Fibroblast of lung (primary cell): ENCODE measurements around the gene CDH24. TPM values are rescaled to one million over a fixed set of nuclear protein-coding genes. Genes with fewer than 3 reads are reported as not detected.
"Not testable (repeated sequence)": the region's sequence is repeated elsewhere in the genome, so short reads cannot be mapped to it uniquely, and the experiment has no call there.

Source experiments
- DNase-seq, 2 donors: peaks; one replicate each; pipeline versions ENCODE4 v3.0.0 to v3.0.0-alpha.2; 2010; ENCODE audit warnings: low read depth in 2 of 2
- H2AFZ ChIP-seq: 2 replicates; pipeline ENCODE4 v1.5.1; 2012; ENCODE audit warnings: low read length, control low read depth, inconsistent platforms
- H3K27ac ChIP-seq: 2 replicates; pipeline ENCODE4 v1.5.1; 2011; ENCODE audit warnings: low read length, control low read depth; ENCODE audit not compliant: insufficient read depth
- H3K27me3 ChIP-seq: 2 replicates; pipeline ENCODE4 v1.5.1; 2011; ENCODE audit warnings: mild to moderate bottlenecking, low read length; ENCODE audit not compliant: control insufficient read depth, insufficient read depth
- H3K36me3 ChIP-seq: 2 replicates; pipeline ENCODE4 v1.5.1; 2011; ENCODE audit warnings: low read length; ENCODE audit not compliant: control insufficient read depth, insufficient read depth
- H3K4me1 ChIP-seq: 2 replicates; pipeline ENCODE4 v1.5.1; 2011; ENCODE audit warnings: low read length; ENCODE audit not compliant: control insufficient read depth, insufficient read depth; ENCODE audit errors: extremely low read depth
- H3K4me2 ChIP-seq: 2 replicates; pipeline ENCODE4 v1.5.1; 2011; ENCODE audit warnings: low read length, control low read depth; ENCODE audit not compliant: insufficient read depth; ENCODE audit errors: extremely low read depth
- H3K4me3 ChIP-seq, 4 experiments: fragments of 200-600 bp in 1 of 4; sonication (generic) in 1 of 4; replicated peaks in 1 of 4; 2 replicates each; pipeline ENCODE4 v1.5.1; 2011 to 2016; ENCODE audit warnings: low read length in 4 of 4, low read depth in 3 of 4, mild to moderate bottlenecking in 3 of 4, control low read depth in 2 of 4, inconsistent platforms in 1 of 4, mixed read lengths in 1 of 4; ENCODE audit not compliant: insufficient read depth in 1 of 4; ENCODE audit errors: control extremely low read depth in 1 of 4
- H3K79me2 ChIP-seq: 2 replicates; pipeline ENCODE4 v1.5.1; 2012; ENCODE audit warnings: mild to moderate bottlenecking, low read length, inconsistent platforms; ENCODE audit not compliant: control insufficient read depth, insufficient read depth
- H3K9ac ChIP-seq: 2 replicates; pipeline ENCODE4 v1.5.1; 2011; ENCODE audit warnings: mild to moderate bottlenecking, low read length, control low read depth; ENCODE audit not compliant: insufficient read depth
- H3K9me3 ChIP-seq: 2 replicates; pipeline ENCODE4 v1.5.1; 2012; ENCODE audit warnings: low read depth, low read length; ENCODE audit not compliant: control insufficient read depth, insufficient read depth
- H4K20me1 ChIP-seq: 2 replicates; pipeline ENCODE4 v1.5.1; 2011; ENCODE audit warnings: low read length; ENCODE audit not compliant: control insufficient read depth, insufficient read depth; ENCODE audit errors: extremely low read depth
- CTCF ChIP-seq, 2 donors: IDR thresholded peaks in 1 of 2; conservative IDR thresholded peaks in 1 of 2; 1 replicate in 1 of 2; 2 replicates in 1 of 2; pipeline ENCODE4 v1.5.1; 2011 to 2012; ENCODE audit warnings: low read length in 2 of 2, control low read depth in 1 of 2, inconsistent platforms in 1 of 2, low read depth in 1 of 2, mild to moderate bottlenecking in 1 of 2
- EZH2 ChIP-seq: IDR thresholded peaks from 2 replicates; pipeline ENCODE4 v1.5.1; 2012; ENCODE audit warnings: low read length, control low read depth, mild to moderate bottlenecking; ENCODE audit errors: missing control alignments
- polyA plus RNA-seq, 2 donors: library from polyadenylated mRNA; depleted of rRNA in 1 of 2; stranded (reverse) in 1 of 2; unstranded in 1 of 2; fragments of >200 nt; gene quantifications; 2 replicates each; pipeline ENCODE4 v1.2.1, GENCODE V29; 2011 to 2012; ENCODE audit warnings: missing spikeins in 1 of 2
- total RNA-seq: library from RNA; depleted of rRNA; stranded (reverse); fragments of >200 nt; gene quantifications from 2 replicates; pipeline ENCODE4 v1.2.1, GENCODE V29; 2014

The CDH24 gene
- total and polyA plus RNA-seq, 2 donors (not counting 1 experiment from before 2014, with no cell fraction given) = 5.0 to 5.6 TPM

DNA sequence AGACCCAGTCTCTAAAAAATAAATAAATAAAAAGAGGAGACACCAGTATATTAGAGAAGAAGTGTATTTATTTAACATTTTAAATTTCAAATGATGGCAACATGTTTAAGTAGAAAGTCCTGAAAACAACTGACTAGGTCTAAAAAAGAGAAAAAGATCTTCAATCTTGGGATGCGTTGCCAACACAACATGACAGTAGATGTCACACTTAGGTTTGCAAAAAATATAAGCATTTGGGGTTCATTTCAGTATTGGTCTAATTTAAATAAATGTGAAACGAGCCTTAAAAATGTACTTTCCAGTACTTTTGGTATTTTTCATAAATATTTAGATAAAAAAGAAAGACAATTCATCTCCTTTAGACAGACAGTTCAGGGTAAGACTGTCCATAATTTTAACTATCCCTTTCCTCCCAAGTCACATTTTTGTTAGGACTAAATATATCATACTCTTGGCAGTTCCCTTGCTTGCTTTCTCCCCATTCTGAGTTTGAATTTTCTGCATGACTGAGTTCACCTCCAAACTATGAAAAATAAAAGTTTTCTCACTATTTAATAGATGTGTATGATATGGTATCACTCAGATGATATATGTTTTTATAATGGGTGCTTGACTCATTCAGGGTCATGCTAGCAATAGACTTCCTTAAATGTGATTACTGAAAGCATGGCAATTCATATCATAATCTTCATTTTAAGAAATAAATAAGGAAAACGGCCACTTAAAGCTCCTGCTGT lies 51.7 kb downstream of the CDH24 start:
- H3K36me3 ChIP-seq = no peaks in the 10 kb centered on the region
- no peaks in the 10 kb centered on the region for H4K20me1 ChIP-seq
- H3K27ac ChIP-seq = peak overlapping the region; percentile 84
- H3K27me3 ChIP-seq = no peaks in the 10 kb centered on the region
- TF ChIP-seq EZH2 = no peak
- TF ChIP-seq CTCF (conservative IDR thresholded peaks at IDR 0.05 in 1 of 2, IDR thresholded peaks at IDR 0.05 in 1 of 2; ENCODE audit: low read depth in 1 of 2, low read length in 2 of 2) = no peak
- no peaks in the 10 kb centered on the region for H3K79me2 ChIP-seq
- no peak overlapping the region for H3K9ac ChIP-seq
- H3K4me1 ChIP-seq = peaks cover 6% of the 10 kb centered on the region
- no peaks in the 10 kb centered on the region for H3K9me3 ChIP-seq
- H2AFZ ChIP-seq = no peak overlapping the region
- H3K4me2 ChIP-seq = peak overlapping the region; percentile 93
- H3K4me3 ChIP-seq = peak overlapping the region in 1 of 4 experiments; percentile 52
- no peak for DNase-seq

GRCh38 chr14:23004274-23004673 lies 53.0 kb downstream of the CDH24 start:
- H3K9ac ChIP-seq, H3K4me2 ChIP-seq, H3K27me3 ChIP-seq, H3K27ac ChIP-seq, H4K20me1 ChIP-seq, H3K36me3 ChIP-seq, H2AFZ ChIP-seq, H3K79me2 ChIP-seq, H3K9me3 ChIP-seq, H3K4me1 ChIP-seq, DNase-seq, H3K4me3 ChIP-seq: not testable (repeated sequence)

- Histone ChIP-seq H3K4me1 (peaks cover 5% of the 10 kb centered on the region), H3K79me2 (no peaks in the 10 kb centered on the region), H2AFZ (no peak overlapping the region), H3K9ac (no peak overlapping the region), H3K4me2 (no peak overlapping the region), H3K36me3 (no peaks in the 10 kb centered on the region), H3K4me3 (no peak overlapping the region), H4K20me1 (no peaks in the 10 kb centered on the region), H3K9me3 (no peaks in the 10 kb centered on the region), H3K27ac (no peak overlapping the region), H3K27me3 (no peaks in the 10 kb centered on the region)
- DNase-seq = no peak
- TF ChIP-seq CTCF (conservative IDR thresholded peaks at IDR 0.05 in 1 of 2, IDR thresholded peaks at IDR 0.05 in 1 of 2; ENCODE audit: low read depth in 1 of 2, low read length in 2 of 2) = no peak
- TF ChIP-seq EZH2 = no peak
Measured at GRCh38 chr14:23002592-23002991, 54.7 kb downstream of the CDH24 start.
